Measurements from ENCODE around the gene ACAN.

ACAN gene

GRCh38 chr15:88800738-88801137 is 2.5 kb upstream of the ACAN start:
- no peak for DNase-seq (ENCODE audit: extremely low read depth, insufficient read length)
- Histone ChIP-seq H3K4me3 (replicated peaks; ENCODE audit: low read depth, low read length) (no peak overlapping the region), H3K36me3 (ENCODE audit: control insufficient read depth, insufficient read depth, low read length) (no peaks in the 10 kb centered on the region), H3K27me3 (replicated peaks; ENCODE audit: control insufficient read depth, insufficient read depth, low read length) (no peaks in the 10 kb centered on the region; the same call in none of the 2 replicates)
- TF ChIP-seq CTCF (IDR thresholded peaks at IDR 0.05; ENCODE audit: insufficient read depth, low read length, poor library complexity, severe bottlenecking): no peak

GRCh38 chr15:88802250-88802990 is 816 bp upstream of the ACAN start:
- DNase-seq (ENCODE audit: extremely low read depth, insufficient read length): no peak
- H3K27me3 ChIP-seq (replicated peaks; ENCODE audit: control insufficient read depth, insufficient read depth, low read length): no peaks in the 10 kb centered on the region; the same call in none of the 2 replicates
- no peaks in the 10 kb centered on the region for H3K36me3 ChIP-seq (ENCODE audit: control insufficient read depth, insufficient read depth, low read length)
- TF ChIP-seq CTCF (IDR thresholded peaks at IDR 0.05; ENCODE audit: insufficient read depth, low read length, poor library complexity, severe bottlenecking): no peak
- no peak overlapping the region for H3K4me3 ChIP-seq (replicated peaks; ENCODE audit: low read depth, low read length)

GRCh38 chr15:88802991-88803240 is 320 bp upstream of the ACAN start:
- H3K27me3 ChIP-seq (replicated peaks; ENCODE audit: control insufficient read depth, insufficient read depth, low read length): no peaks in the 10 kb centered on the region; the same call in none of the 2 replicates
- TF ChIP-seq CTCF (IDR thresholded peaks at IDR 0.05; ENCODE audit: insufficient read depth, low read length, poor library complexity, severe bottlenecking): no peak
- DNase-seq (ENCODE audit: extremely low read depth, insufficient read length): no peak
- no peak overlapping the region for H3K4me3 ChIP-seq (replicated peaks; ENCODE audit: low read depth, low read length)
- H3K36me3 ChIP-seq (ENCODE audit: control insufficient read depth, insufficient read depth, low read length): no peaks in the 10 kb centered on the region

GRCh38 chr15:88803920-88804247 is 648 bp downstream of the ACAN start:
- no peak overlapping the region for H3K4me3 ChIP-seq (replicated peaks; ENCODE audit: low read depth, low read length)
- no peak for DNase-seq (ENCODE audit: extremely low read depth, insufficient read length)
- no peak for TF ChIP-seq CTCF (IDR thresholded peaks at IDR 0.05; ENCODE audit: insufficient read depth, low read length, poor library complexity, severe bottlenecking)
- no peaks in the 10 kb centered on the region for H3K36me3 ChIP-seq (ENCODE audit: control insufficient read depth, insufficient read depth, low read length)
- no peaks in the 10 kb centered on the region; the same call in none of the 2 replicates for H3K27me3 ChIP-seq (replicated peaks; ENCODE audit: control insufficient read depth, insufficient read depth, low read length)

- H3K27me3 ChIP-seq (replicated peaks; ENCODE audit: control insufficient read depth, insufficient read depth, low read length): no peaks in the 10 kb centered on the region; the same call in none of the 2 replicates
- TF ChIP-seq CTCF (IDR thresholded peaks at IDR 0.05; ENCODE audit: insufficient read depth, low read length, poor library complexity, severe bottlenecking): no peak
Measured at GRCh38 chr15:88804257-88804656, 1.0 kb downstream of the ACAN start.

More at GRCh38 chr15:88804257-88804656, 1.0 kb downstream of the ACAN start:
- DNase-seq (ENCODE audit: extremely low read depth, insufficient read length): no peak
- no peaks in the 10 kb centered on the region for H3K36me3 ChIP-seq (ENCODE audit: control insufficient read depth, insufficient read depth, low read length)
- H3K4me3 ChIP-seq (replicated peaks; ENCODE audit: low read depth, low read length): no peak overlapping the region

Measured in GM06990 (cell line).